Sigmoid colon (tissue), 7 donors: Measurements from ENCODE around the gene FAM149A. TPM values are rescaled to one million over a fixed set of nuclear protein-coding genes. Genes with fewer than 3 reads are reported as not detected.

Experiments
- DNase-seq: peaks from one replicate; pipeline ENCODE4 v3.0.0-alpha.2; 2019
- H3K27ac ChIP-seq, 4 donors: fragments of 200-600 bp; sonication (generic); one replicate each; pipeline ENCODE4 v1.5.1; 2016 to 2019; ENCODE audit warnings: mild to moderate bottlenecking in 1 of 4
- H3K27me3 ChIP-seq, 3 donors: fragments of 200-600 bp; sonication (generic); one replicate each; pipeline ENCODE4 v1.5.1; 2019; ENCODE audit warnings: mild to moderate bottlenecking in 1 of 3
- H3K36me3 ChIP-seq, 4 donors: fragments of 200-600 bp; sonication (generic); one replicate each; pipeline ENCODE4 v1.5.1; 2016 to 2019
- H3K4me1 ChIP-seq, 4 donors: fragments of 200-600 bp; sonication (generic); one replicate each; pipeline ENCODE4 v1.5.1; 2017 to 2019
- H3K4me3 ChIP-seq, 4 donors: fragments of 200-600 bp; sonication (generic); one replicate each; pipeline ENCODE4 v1.5.1; 2017 to 2019; ENCODE audit warnings: mild to moderate bottlenecking in 2 of 4, moderate library complexity in 1 of 4
- H3K9me3 ChIP-seq, 4 donors: fragments of 200-600 bp in 3 of 4; sonication (generic) in 3 of 4; one replicate each; pipeline versions ENCODE4 v1.5.1 to v1.6.1; 2013 to 2019
- CTCF ChIP-seq, 4 experiments: fragments of 450-650 bp in 3 of 4; fragments of 200-600 bp in 1 of 4; IDR thresholded peaks; one replicate each; pipeline ENCODE4 v1.5.1; 2016 to 2019; ENCODE audit warnings: antibody characterized with exemption in 4 of 4, mild to moderate bottlenecking in 3 of 4, moderate library complexity in 2 of 4
- EP300 ChIP-seq, 4 donors: sonication (generic); formaldehyde crosslinking; IDR thresholded peaks; one replicate each; pipeline ENCODE4 v1.6.1; 2017; ENCODE audit warnings: antibody characterized with exemption in 4 of 4
- POLR2A ChIP-seq, 2 donors: fragments of 450-650 bp; IDR thresholded peaks; one replicate each; pipeline ENCODE4 v1.6.1; 2016; ENCODE audit warnings: antibody characterized with exemption in 2 of 2, mild to moderate bottlenecking in 2 of 2, moderate library complexity in 2 of 2
- POLR2AphosphoS5 ChIP-seq, 4 donors: sonication (generic); formaldehyde crosslinking; IDR thresholded peaks; one replicate each; pipeline ENCODE4 v1.6.1; 2017; ENCODE audit warnings: antibody characterized with exemption in 4 of 4
- WGBS, 2 donors: extraction: QIAGEN DNeasy Blood & Tissue Kit; methylation state at CpG; one replicate each; pipeline ENCODE4 v1.1.7; 2013; 5-methylcytosine and 5-hydroxymethylcytosine counted together
- intact Hi-C: fragments of 100-400 bp; cut with DNase I; formaldehyde crosslinking; loops from one replicate; pipeline ENCODE4 v1.15.1; 2023
- polyA plus RNA-seq, 3 donors: library from polyadenylated mRNA; stranded (reverse); fragments of 200-250 nt; gene quantifications; one replicate each; pipeline ENCODE4 v1.2.3, GENCODE V29; 2013
- total RNA-seq, 4 donors: library from RNA; depleted of rRNA; stranded (reverse); fragments of >200 nt; gene quantifications; one replicate each; pipeline ENCODE4 v1.1.0, GENCODE V29; 2016
- donor health status: healthy with polysubstance abuse.
- donor health status: Bipolar disorder and iron deficiency.
- donor health status: healthy.

FAM149A gene
- total and polyA plus RNA-seq, 7 donors, result 2.8 to 26.0 (median 14.6) TPM

- Histone ChIP-seq H3K4me1 (no peaks in the 10 kb centered on the region), H3K27me3 (no peaks in the 10 kb centered on the region), H3K27ac (no peak overlapping the region), H3K9me3 (no peaks in the 10 kb centered on the region), H3K36me3 (peaks cover 0 to 22% (median 2%) of the 10 kb centered on the region in 4 donors), H3K4me3 (no peak overlapping the region)
- 90 to 95% methylated on average over 15 of the region's 15 CpGs for WGBS, 2 donors
- TF ChIP-seq POLR2A (IDR thresholded peaks at IDR 0.05), result no peak
- no peak for TF ChIP-seq CTCF (IDR thresholded peaks at IDR 0.05)
- no peak for TF ChIP-seq EP300 (IDR thresholded peaks at IDR 0.05)
- no peak for TF ChIP-seq POLR2AphosphoS5 (IDR thresholded peaks at IDR 0.05)
- intact Hi-C loops, result no loop called here
- no peak for DNase-seq
Measured at GRCh38 chr4:186166852-186167512, 62.5 kb downstream of the FAM149A start.

GRCh38 chr4:186167605-186168004, 63.1 kb downstream of the FAM149A start:
- no peak for DNase-seq
- TF ChIP-seq CTCF (IDR thresholded peaks at IDR 0.05), result no peak
- TF ChIP-seq EP300 (IDR thresholded peaks at IDR 0.05), result no peak
- no peak for TF ChIP-seq POLR2AphosphoS5 (IDR thresholded peaks at IDR 0.05)
- TF ChIP-seq POLR2A (IDR thresholded peaks at IDR 0.05), result no peak
- intact Hi-C loops, result no loop called here
- Histone ChIP-seq H3K4me1 (no peaks in the 10 kb centered on the region), H3K27me3 (no peaks in the 10 kb centered on the region), H3K9me3 (no peaks in the 10 kb centered on the region), H3K27ac (no peak overlapping the region), H3K4me3 (no peak overlapping the region), H3K36me3 (peaks cover 0 to 22% (median 2%) of the 10 kb centered on the region in 4 donors)
- whole genome bisulfite sequencing, 2 donors, result 89 to 93% methylated on average over 5 of the region's 5 CpGs

GRCh38 chr4:186168750-186169149, 64.2 kb downstream of the FAM149A start:
- Histone ChIP-seq H3K36me3 (peaks cover 0 to 14% (median 2%) of the 10 kb centered on the region in 4 donors), H3K9me3 (no peaks in the 10 kb centered on the region), H3K4me1 (no peaks in the 10 kb centered on the region), H3K4me3 (no peak overlapping the region), H3K27ac (no peak overlapping the region), H3K27me3 (no peaks in the 10 kb centered on the region)
- TF ChIP-seq POLR2A (IDR thresholded peaks at IDR 0.05) (no peak), EP300 (IDR thresholded peaks at IDR 0.05) (no peak), CTCF (IDR thresholded peaks at IDR 0.05) (no peak), POLR2AphosphoS5 (IDR thresholded peaks at IDR 0.05) (no peak)
- 94 to 95% methylated on average over 9 of the region's 9 CpGs for WGBS, 2 donors
- no peak for DNase-seq
- intact Hi-C loops, result no loop called here

- Histone ChIP-seq H3K4me3 (no peak overlapping the region), H3K9me3 (no peaks in the 10 kb centered on the region), H3K36me3 (peaks cover 0 to 7% (median 2%) of the 10 kb centered on the region in 4 donors), H3K27ac (no peak overlapping the region), H3K27me3 (no peaks in the 10 kb centered on the region), H3K4me1 (no peaks in the 10 kb centered on the region)
- TF ChIP-seq EP300 (IDR thresholded peaks at IDR 0.05) (no peak), CTCF (IDR thresholded peaks at IDR 0.05) (no peak), POLR2A (IDR thresholded peaks at IDR 0.05) (no peak), POLR2AphosphoS5 (IDR thresholded peaks at IDR 0.05) (no peak)
- WGBS, 2 donors, result 93 to 94% methylated on average over 18 of the region's 18 CpGs
- DNase-seq, result no peak
- intact Hi-C loops, result no loop called here
Measured at GRCh38 chr4:186169333-186169944, 64.9 kb downstream of the FAM149A start.
